GM21529 (cell line): ENCODE measurements around the gene TBC1D19.
"Not testable (repeated sequence)": the region's sequence is repeated elsewhere in the genome, so short reads cannot be mapped to it uniquely, and the experiment has no call there.

Experiments used
- ATAC-seq: cut with Tn5 transposase; IDR thresholded peaks from one replicate; pipeline ENCODE4 v1.9.1; 2021; ENCODE audit not compliant: unreplicated experiment

TBC1D19 gene

GRCh38 chr4:26594778-26595177 lies 10.9 kb downstream of the TBC1D19 start:
- ATAC-seq = no peak

- no peak for ATAC-seq
Observed at GRCh38 chr4:26596843-26597242, 13.0 kb downstream of the TBC1D19 start.

GRCh38 chr4:26601204-26601603 lies 17.3 kb downstream of the TBC1D19 start:
- ATAC-seq = no peak

- no peak for ATAC-seq
Observed at GRCh38 chr4:26607776-26608175, 23.9 kb downstream of the TBC1D19 start.

GRCh38 chr4:26609391-26609790 lies 25.5 kb downstream of the TBC1D19 start:
- no peak for ATAC-seq

GRCh38 chr4:26609868-26610267 lies 26.0 kb downstream of the TBC1D19 start:
- no peak for ATAC-seq

GRCh38 chr4:26611372-26611771 lies 27.5 kb downstream of the TBC1D19 start:
- ATAC-seq = no peak

- ATAC-seq = no peak
Observed at GRCh38 chr4:26611885-26612284, 28.0 kb downstream of the TBC1D19 start.

- no peak for ATAC-seq
Observed at GRCh38 chr4:26613237-26613636, 29.4 kb downstream of the TBC1D19 start.

GRCh38 chr4:26613735-26614134 lies 29.9 kb downstream of the TBC1D19 start:
- ATAC-seq = no peak

- no peak for ATAC-seq
Observed at GRCh38 chr4:26619784-26620183, 35.9 kb downstream of the TBC1D19 start.

- no peak for ATAC-seq
Observed at GRCh38 chr4:26621366-26621765, 37.5 kb downstream of the TBC1D19 start.

- no peak for ATAC-seq
Observed at GRCh38 chr4:26622913-26623312, 39.0 kb downstream of the TBC1D19 start.

GRCh38 chr4:26626658-26627057 lies 42.8 kb downstream of the TBC1D19 start:
- ATAC-seq = not testable (repeated sequence)

- ATAC-seq = no peak
Observed at GRCh38 chr4:26632916-26633315, 49.0 kb downstream of the TBC1D19 start.

GRCh38 chr4:26634237-26634636 lies 50.4 kb downstream of the TBC1D19 start:
- no peak for ATAC-seq

GRCh38 chr4:26636458-26636857 lies 52.6 kb downstream of the TBC1D19 start:
- no peak for ATAC-seq

- not testable (repeated sequence) for ATAC-seq
Observed at GRCh38 chr4:26640639-26641038, 56.8 kb downstream of the TBC1D19 start.

GRCh38 chr4:26647523-26648224 lies 63.8 kb downstream of the TBC1D19 start:
- no peak for ATAC-seq

- ATAC-seq = no peak
Observed at GRCh38 chr4:26648260-26648659, 64.4 kb downstream of the TBC1D19 start.

- no peak for ATAC-seq
Observed at GRCh38 chr4:26660261-26660660, 76.4 kb downstream of the TBC1D19 start.

GRCh38 chr4:26663888-26664287 lies 80.0 kb downstream of the TBC1D19 start:
- no peak for ATAC-seq

- no peak for ATAC-seq
Observed at GRCh38 chr4:26670903-26671537, 87.1 kb downstream of the TBC1D19 start.
